Astrocyte (in vitro differentiated cells and primary cell): Measurements from ENCODE around the gene FHL3. TPM values are rescaled to one million over a fixed set of nuclear protein-coding genes. Genes with fewer than 3 reads are reported as not detected.

Experiments used
- DNase-seq: peaks from one replicate; pipeline ENCODE4 v3.0.0-alpha.2; 2010; ENCODE audit warnings: low read depth
- FAIRE-seq: peaks from 2 replicates; lab custom pipeline; 2011; peaks lifted over from hg19 to GRCh38; lab: Jason Lieb, UNC
- H2AFZ ChIP-seq: 2 replicates; pipeline ENCODE4 v1.6.0; 2012; ENCODE audit warnings: low read depth, low read length, inconsistent platforms
- H3K27ac ChIP-seq: 2 replicates; pipeline ENCODE4 v1.5.1; 2011; ENCODE audit warnings: low read depth, low read length, inconsistent platforms
- H3K27me3 ChIP-seq: 2 replicates; pipeline ENCODE4 v1.6.0; 2011; ENCODE audit warnings: low read length, inconsistent platforms; ENCODE audit not compliant: insufficient read depth
- H3K36me3 ChIP-seq: 2 replicates; pipeline ENCODE4 v1.5.1; 2011; ENCODE audit warnings: low read length, inconsistent platforms; ENCODE audit not compliant: insufficient read depth
- H3K4me1 ChIP-seq: 2 replicates; pipeline ENCODE4 v1.5.1; 2011; ENCODE audit warnings: low read length, inconsistent platforms; ENCODE audit not compliant: insufficient read depth
- H3K4me2 ChIP-seq: 2 replicates; pipeline ENCODE4 v1.6.0; 2012; ENCODE audit warnings: low read length, inconsistent platforms
- H3K4me3 ChIP-seq: 2 replicates; pipeline ENCODE4 v1.5.1; 2011; ENCODE audit warnings: low read depth, mild to moderate bottlenecking, low read length, inconsistent platforms; ENCODE audit not compliant: insufficient read depth
- H3K79me2 ChIP-seq: 2 replicates; pipeline ENCODE4 v1.6.0; 2012; ENCODE audit warnings: mild to moderate bottlenecking, low read length, inconsistent platforms; ENCODE audit not compliant: insufficient read depth
- H3K9ac ChIP-seq: 2 replicates; pipeline ENCODE4 v1.6.0; 2012; ENCODE audit warnings: mild to moderate bottlenecking, low read length, inconsistent platforms
- H3K9me3 ChIP-seq: 2 replicates; pipeline ENCODE4 v1.5.1; 2012; ENCODE audit warnings: low read depth, mild to moderate bottlenecking, low read length, inconsistent platforms; ENCODE audit not compliant: insufficient read depth
- H4K20me1 ChIP-seq: 2 replicates; pipeline ENCODE4 v1.6.0; 2012; ENCODE audit warnings: low read length, inconsistent platforms; ENCODE audit not compliant: insufficient read depth
- H3K27ac Mint-ChIP-seq: one replicate; pipeline ENCODE4 v1.8.0; 2021; ENCODE audit warnings: mild to moderate bottlenecking, mixed read lengths; ENCODE audit not compliant: unreplicated experiment
- H3K27me3 Mint-ChIP-seq: one replicate; pipeline ENCODE4 v1.8.0; 2021; ENCODE audit warnings: low read depth, mixed read lengths; ENCODE audit not compliant: unreplicated experiment
- H3K36me3 Mint-ChIP-seq: one replicate; pipeline ENCODE4 v1.8.0; 2021; ENCODE audit warnings: low read depth, mixed read lengths; ENCODE audit not compliant: unreplicated experiment
- H3K4me1 Mint-ChIP-seq: one replicate; pipeline ENCODE4 v1.8.0; 2021; ENCODE audit warnings: low read depth, mixed read lengths; ENCODE audit not compliant: unreplicated experiment
- H3K4me3 Mint-ChIP-seq: one replicate; pipeline ENCODE4 v1.8.0; 2021; ENCODE audit warnings: mild to moderate bottlenecking, moderate library complexity, mixed read lengths; ENCODE audit not compliant: unreplicated experiment
- H3K9me3 Mint-ChIP-seq: one replicate; pipeline ENCODE4 v1.8.0; 2021; ENCODE audit warnings: mild to moderate bottlenecking, mixed read lengths; ENCODE audit not compliant: unreplicated experiment
- CTCF ChIP-seq: IDR thresholded peaks from 2 replicates; pipeline ENCODE4 v1.5.1; 2011; ENCODE audit warnings: low read depth, mild to moderate bottlenecking, inconsistent platforms, low read length, moderate library complexity; ENCODE audit not compliant: insufficient read depth
- EZH2 ChIP-seq: IDR thresholded peaks from 2 replicates; pipeline ENCODE4 v1.6.1; 2012; ENCODE audit warnings: mild to moderate bottlenecking, low read length, inconsistent platforms; ENCODE audit not compliant: insufficient read depth
- total RNA-seq: library from RNA; stranded (reverse); gene quantifications from 2 replicates; pipeline ENCODE4 v1.2.1, GENCODE V29; 2021

Gene FHL3
- total RNA-seq, 1 donor from 2014 or later: 107 TPM

GRCh38 chr1:38018864-38019343 lies 13.6 kb upstream of the FHL3 start:
- no peak overlapping the region for H3K4me2 ChIP-seq
- Mint-ChIP-seq H3K27ac (no peak overlapping the region), H3K9me3 (no peaks in the 10 kb centered on the region), H3K36me3 (peaks cover 11% of the 10 kb centered on the region), H3K4me3 (no peak overlapping the region), H3K27me3 (no peaks in the 10 kb centered on the region), H3K4me1 (peaks cover 22% of the 10 kb centered on the region)
- DNase-seq (no peak), FAIRE-seq (no peak)
- TF ChIP-seq CTCF (peak; percentile 75), EZH2 (no peak)
- peaks cover 61% of the 10 kb centered on the region for H4K20me1 ChIP-seq
- H2AFZ ChIP-seq: no peak overlapping the region
- no peak overlapping the region for H3K4me3 ChIP-seq
- H3K36me3 ChIP-seq: peaks cover 73% of the 10 kb centered on the region
- H3K4me1 ChIP-seq: peaks cover 3% of the 10 kb centered on the region
- H3K27ac ChIP-seq: no peak overlapping the region
- H3K9ac ChIP-seq: no peak overlapping the region
- H3K27me3 ChIP-seq: no peaks in the 10 kb centered on the region
- peaks cover 45% of the 10 kb centered on the region for H3K79me2 ChIP-seq
- no peaks in the 10 kb centered on the region for H3K9me3 ChIP-seq

GRCh38 chr1:38015978-38016725 lies 10.8 kb upstream of the FHL3 start:
- H3K4me1 ChIP-seq: peaks cover 3% of the 10 kb centered on the region
- H3K36me3 Mint-ChIP-seq: peaks cover 5% of the 10 kb centered on the region
- peaks cover 51% of the 10 kb centered on the region for H3K36me3 ChIP-seq
- H4K20me1 ChIP-seq: peaks cover 59% of the 10 kb centered on the region
- no peaks in the 10 kb centered on the region for H3K27me3 ChIP-seq
- peak overlapping the region; percentile 15 for H3K27ac ChIP-seq
- no peak overlapping the region for H3K4me3 ChIP-seq
- H3K27ac Mint-ChIP-seq: peak overlapping the region; percentile 90
- H3K4me3 Mint-ChIP-seq: peak overlapping the region; percentile 46
- TF ChIP-seq EZH2 (no peak), CTCF (no peak)
- no peaks in the 10 kb centered on the region for H3K9me3 Mint-ChIP-seq
- H3K9me3 ChIP-seq: no peaks in the 10 kb centered on the region
- no peak for DNase-seq
- H3K4me1 Mint-ChIP-seq: peaks cover 28% of the 10 kb centered on the region
- peak overlapping the region; percentile 51 for H3K9ac ChIP-seq
- no peaks in the 10 kb centered on the region for H3K27me3 Mint-ChIP-seq
- H3K79me2 ChIP-seq: peaks cover 59% of the 10 kb centered on the region
- FAIRE-seq: no peak
- H3K4me2 ChIP-seq: no peak overlapping the region
- H2AFZ ChIP-seq: no peak overlapping the region
